Measurements from ENCODE around the gene N4BP2. TPM values are rescaled to one million over a fixed set of nuclear protein-coding genes. Genes with fewer than 3 reads are reported as not detected.

The N4BP2 gene
- total and polyA plus RNA-seq, 2 of the 8 experiments (the other 6 are each of a cell fraction or from before 2014, with no cell fraction given): 4.4 to 44.7 TPM

- Histone ChIP-seq H2BK120ac (replicated peaks; ENCODE audit: low read depth, low read length) (no peak overlapping the region), H3K4me1 (replicated peaks in 1 of 4; ENCODE audit: control insufficient read depth in 3 of 4, insufficient read depth in 4 of 4, low read length in 3 of 4) (no peaks in the 10 kb centered on the region), H3K4ac (replicated peaks; ENCODE audit: insufficient read length, low read depth, low read length) (no peak overlapping the region), H4K8ac (ENCODE audit: extremely low read depth, insufficient read depth, low read length) (no peak overlapping the region), H3K23ac (ENCODE audit: insufficient read length) (no peak overlapping the region), H3K4me3 (ENCODE audit: extremely low read depth in 1 of 4, insufficient read depth in 2 of 4, low read depth in 3 of 4, low read length in 4 of 4) (no peak overlapping the region), H2AK5ac (ENCODE audit: low read depth, low read length) (no peak overlapping the region), H2BK5ac (ENCODE audit: low read depth, low read length) (no peak overlapping the region), H3K9ac (replicated peaks in 1 of 4; ENCODE audit: extremely low read depth in 1 of 4, low read depth in 3 of 4, low read length in 3 of 4) (no peak overlapping the region), H3K23me2 (ENCODE audit: low read depth, low read length) (no peaks in the 10 kb centered on the region), H4K20me1 (replicated peaks in 1 of 2; ENCODE audit: control insufficient read depth in 1 of 2, insufficient read depth in 2 of 2, low read length in 2 of 2) (no peaks in the 10 kb centered on the region), H3K27ac (ENCODE audit: low read depth, low read length) (no peak overlapping the region), H2BK15ac (ENCODE audit: low read length) (no peak overlapping the region), H3K27me3 (replicated peaks in 1 of 4; ENCODE audit: control insufficient read depth in 3 of 4, extremely low read depth in 1 of 4, insufficient read depth in 3 of 4, low read length in 3 of 4) (no peaks in the 10 kb centered on the region), H3K79me2 (ENCODE audit: control insufficient read depth in 1 of 2, insufficient read depth in 2 of 2, low read length in 2 of 2) (peaks cover 4 to 62% of the 10 kb centered on the region in 2 experiments; a peak in 3 of 4 replicates), H3K56ac (replicated peaks; ENCODE audit: insufficient read length, low read depth, low read length) (no peak overlapping the region), H2BK20ac (ENCODE audit: low read length) (no peak overlapping the region), H2AFZ (ENCODE audit: low read length) (no peak overlapping the region), H3K9me3 (ENCODE audit: insufficient read depth in 2 of 2, low read depth in 1 of 2, low read length in 1 of 2) (no peaks in the 10 kb centered on the region), H3K14ac (ENCODE audit: insufficient read length) (no peak overlapping the region), H3K79me1 (ENCODE audit: low read depth, low read length) (peaks cover 2% of the 10 kb centered on the region; the same call in 1 of the 2 replicates), H3K18ac (ENCODE audit: extremely low read depth, low read length) (no peak overlapping the region), H3K4me2 (ENCODE audit: insufficient read depth in 1 of 2, low read depth in 2 of 2, low read length in 2 of 2) (no peak overlapping the region), H4K91ac (replicated peaks; ENCODE audit: insufficient read length, low read length) (no peak overlapping the region), H2BK12ac (ENCODE audit: low read depth, low read length) (no peak overlapping the region), H3K36me3 (ENCODE audit: control insufficient read depth in 2 of 4, insufficient read depth in 4 of 4, low read length in 3 of 4) (peaks cover 0 to 16% (median 5%) of the 10 kb centered on the region in 4 experiments; a peak in 6 of 8 replicates), H4K5ac (ENCODE audit: insufficient read length, low read depth, low read length) (no peak overlapping the region)
- FAIRE-seq (no peak), DNase-seq (ENCODE audit: low read depth in 1 of 2, low spot score in 2 of 2) (no peak)
- CTCF ChIA-PET (ENCODE audit: partially characterized antibody): no interaction called here
- 100% methylated on average over 1 of the region's 1 CpG; no CpG with 5 or more reads in 1 of the 2 experiments for WGBS, 2 experiments (ENCODE audit: extremely low coverage in 1 of 2, insufficient coverage in 1 of 2, insufficient read length in 1 of 2, insufficient replicate concordance in 2 of 2, low coverage in 1 of 2, low lambda C conversion rate in 2 of 2, missing lambda C conversion rate in 1 of 2)
- POLR2A ChIA-PET (ENCODE audit: partially characterized antibody): no interaction called here
- TF ChIP-seq SRF (IDR thresholded peaks at IDR 0.05; ENCODE audit: low read depth, low read length): no peak
- TF ChIP-seq POLR2A (IDR thresholded peaks at IDR 0.05; ENCODE audit: control extremely low read depth in 1 of 2, low read depth in 2 of 2, low read length in 2 of 2): no peak
- TF ChIP-seq E2F6 (IDR thresholded peaks at IDR 0.05): no peak
- TF ChIP-seq CHD1 (IDR thresholded peaks at IDR 0.05; ENCODE audit: low read depth, low read length): no peak
- TF ChIP-seq GTF2F1 (IDR thresholded peaks at IDR 0.05; ENCODE audit: borderline replicate concordance, low read depth, low read length): no peak
- TF ChIP-seq YY1 (IDR thresholded peaks at IDR 0.05; ENCODE audit: low read depth, low read length): no peak
Observed at GRCh38 chr4:40070387-40070786, 13.7 kb downstream of the N4BP2 start.
